ENCODE results near the gene TKFC.

DNA sequence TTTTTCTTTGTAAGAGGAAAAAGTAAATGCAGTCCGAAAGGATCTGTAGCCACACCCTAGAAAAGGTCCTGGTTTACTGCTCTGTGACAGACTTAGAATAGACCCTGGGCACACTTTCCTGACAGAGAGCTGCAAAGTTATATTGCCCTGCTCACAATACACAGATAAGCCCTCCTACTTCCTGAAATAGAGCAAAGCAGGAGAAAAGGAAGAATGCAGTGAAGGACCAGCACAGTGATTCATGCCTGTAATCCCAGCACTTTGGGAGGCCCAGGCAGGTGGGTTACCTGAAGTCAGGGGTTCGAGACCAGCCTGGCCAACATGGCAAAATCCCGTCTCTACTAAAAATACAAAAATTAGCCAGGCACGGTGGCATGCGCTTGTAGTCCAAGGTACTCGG, 26.5 kb downstream of the TKFC start:
- no peak for TF ChIP-seq ZSCAN29 (IDR thresholded peaks at IDR 0.05)
- no peak for TF ChIP-seq BHLHE40 (IDR thresholded peaks at IDR 0.05; ENCODE audit: low read length)

All from K562 (cell line).